HFFc6 (cell line): Measurements from ENCODE around the gene AUH. TPM values are rescaled to one million over a fixed set of nuclear protein-coding genes. Genes with fewer than 3 reads are reported as not detected.

ENCODE experiments used
- DNase-seq: peaks from one replicate; pipeline ENCODE4 v3.0.0-alpha.2; 2018
- H3K27ac Mint-ChIP-seq: 2 replicates; pipeline ENCODE4 v1.8.0; 2020; ENCODE audit warnings: mild to moderate bottlenecking, mixed read lengths
- H3K27me3 Mint-ChIP-seq: 2 replicates; pipeline ENCODE4 v1.8.0; 2021; ENCODE audit warnings: mild to moderate bottlenecking, moderate library complexity, mixed read lengths; ENCODE audit not compliant: insufficient read depth
- H3K36me3 Mint-ChIP-seq: 2 replicates; pipeline ENCODE4 v1.8.0; 2021; ENCODE audit warnings: low read depth, mixed read lengths
- H3K4me1 Mint-ChIP-seq: 2 replicates; pipeline ENCODE4 v1.8.0; 2020; ENCODE audit warnings: low read depth, mixed read lengths
- H3K4me3 Mint-ChIP-seq: 2 replicates; pipeline ENCODE4 v1.8.0; 2020; ENCODE audit warnings: mild to moderate bottlenecking, moderate library complexity, mixed read lengths
- H3K9me3 Mint-ChIP-seq: 2 replicates; pipeline ENCODE4 v1.8.0; 2020; ENCODE audit warnings: mild to moderate bottlenecking, mixed read lengths
- CTCF ChIP-seq: fragments of 200-600 bp; sonication (generic); IDR thresholded peaks from 2 replicates; pipeline ENCODE4 v1.5.0; 2021; ENCODE audit warnings: antibody characterized with exemption, mild to moderate bottlenecking
- total RNA-seq, 6 experiments: library from RNA; stranded (reverse); fragmentation: NEBNext Ultra II Directional; extraction: Animal tissue kit (Norgen Biotek cat#: 25700); gene quantifications; 2 replicates in 1 of 6; 3 replicates in 5 of 6; pipeline ENCODE4 v1.2.3, GENCODE V29; 2021

AUH gene
- total RNA-seq, 6 experiments from 2014 or later, result 9.8 to 11.3 (median 10.6) TPM

- Mint-ChIP-seq H3K4me3 (no peak overlapping the region), H3K27ac (no peak overlapping the region), H3K27me3 (no peaks in the 10 kb centered on the region), H3K9me3 (no peaks in the 10 kb centered on the region), H3K36me3 (peaks cover 30% of the 10 kb centered on the region), H3K4me1 (peaks cover 72% of the 10 kb centered on the region)
- no peak for TF ChIP-seq CTCF
- DNase-seq, result no peak
Observed at GRCh38 chr9:91306296-91306630, 55.5 kb downstream of the AUH start.

GRCh38 chr9:91305596-91306295 lies 56.0 kb downstream of the AUH start:
- Mint-ChIP-seq H3K9me3 (no peaks in the 10 kb centered on the region), H3K27me3 (no peaks in the 10 kb centered on the region), H3K4me1 (peaks cover 77% of the 10 kb centered on the region), H3K4me3 (no peak overlapping the region; the same call in 1 of the 2 replicates), H3K27ac (no peak overlapping the region), H3K36me3 (peaks cover 31% of the 10 kb centered on the region)
- no peak for TF ChIP-seq CTCF
- no peak for DNase-seq

GRCh38 chr9:91303741-91304415 lies 57.8 kb downstream of the AUH start:
- Mint-ChIP-seq H3K27ac (peak overlapping the region; percentile 79), H3K4me3 (peak overlapping the region; percentile 4; the same call in 1 of the 2 replicates), H3K36me3 (peaks cover 28% of the 10 kb centered on the region), H3K9me3 (no peaks in the 10 kb centered on the region), H3K27me3 (no peaks in the 10 kb centered on the region), H3K4me1 (peaks cover 76% of the 10 kb centered on the region)
- peak; percentile 7 for DNase-seq
- no peak for TF ChIP-seq CTCF

- peak overlapping the region; percentile 79 for H3K27ac Mint-ChIP-seq
- H3K4me1 Mint-ChIP-seq, result peaks cover 69% of the 10 kb centered on the region
- no peak for TF ChIP-seq CTCF
- no peaks in the 10 kb centered on the region for H3K27me3 Mint-ChIP-seq
- peak; percentile 92 for DNase-seq
- peaks cover 28% of the 10 kb centered on the region for H3K36me3 Mint-ChIP-seq
- H3K9me3 Mint-ChIP-seq, result no peaks in the 10 kb centered on the region
- peak overlapping the region; percentile 65 for H3K4me3 Mint-ChIP-seq
Observed at GRCh38 chr9:91302831-91303230, 58.9 kb downstream of the AUH start.

GRCh38 chr9:91301161-91301560 lies 60.6 kb downstream of the AUH start:
- H3K36me3 Mint-ChIP-seq, result peaks cover 28% of the 10 kb centered on the region
- H3K27me3 Mint-ChIP-seq, result no peaks in the 10 kb centered on the region
- peak; percentile 9 for DNase-seq
- no peaks in the 10 kb centered on the region for H3K9me3 Mint-ChIP-seq
- peak overlapping the region; percentile 72 for H3K27ac Mint-ChIP-seq
- H3K4me3 Mint-ChIP-seq, result peak overlapping the region; percentile 44; the same call in 1 of the 2 replicates
- TF ChIP-seq CTCF, result no peak
- peaks cover 53% of the 10 kb centered on the region for H3K4me1 Mint-ChIP-seq
